GM21529 (cell line): Measurements from ENCODE around the gene C1QTNF1.
"Not testable (repeated sequence)": the region's sequence is repeated elsewhere in the genome, so short reads cannot be mapped to it uniquely, and the experiment has no call there.

Experiments
- ATAC-seq: cut with Tn5 transposase; IDR thresholded peaks from one replicate; pipeline ENCODE4 v1.9.1; 2021; ENCODE audit not compliant: unreplicated experiment

Gene C1QTNF1

GRCh38 chr17:79005063-79005861 is 18.7 kb upstream of the C1QTNF1 start:
- ATAC-seq: no peak

GRCh38 chr17:79006046-79006445 is 17.9 kb upstream of the C1QTNF1 start:
- ATAC-seq: no peak

GRCh38 chr17:79006794-79007503 is 17.0 kb upstream of the C1QTNF1 start:
- ATAC-seq: no peak

- no peak for ATAC-seq
These were observed 16.2 kb upstream of the C1QTNF1 start for GRCh38 chr17:79007504-79008381.

- ATAC-seq: no peak
These were observed 15.1 kb upstream of the C1QTNF1 start for GRCh38 chr17:79008666-79009387.

- ATAC-seq: peak; percentile 89
These were observed 14.3 kb upstream of the C1QTNF1 start, which contains the start of gene CANT1 for GRCh38 chr17:79009397-79010303. Gene CANT1, minus strand, starts transcription at chr17:79009764. Its CDS starts 12,142 bp downstream, at chr17:78997622.

- no peak for ATAC-seq
These were observed 13.7 kb upstream of the C1QTNF1 start for GRCh38 chr17:79010304-79010646.

GRCh38 chr17:79011451-79012147 is 12.4 kb upstream of the C1QTNF1 start:
- no peak for ATAC-seq

- ATAC-seq: no peak
These were observed 11.3 kb upstream of the C1QTNF1 start for GRCh38 chr17:79012563-79013134.

GRCh38 chr17:79014158-79014758 is 9.7 kb upstream of the C1QTNF1 start:
- no peak for ATAC-seq

GRCh38 chr17:79017546-79018369 is 6.2 kb upstream of the C1QTNF1 start:
- no peak for ATAC-seq

- no peak for ATAC-seq
These were observed 5.6 kb upstream of the C1QTNF1 start for GRCh38 chr17:79018370-79018695.

- ATAC-seq: no peak
These were observed 4.7 kb upstream of the C1QTNF1 start for GRCh38 chr17:79019261-79019631.

- no peak for ATAC-seq
These were observed 4.1 kb upstream of the C1QTNF1 start for GRCh38 chr17:79019632-79020584.

- no peak for ATAC-seq
These were observed 3.2 kb upstream of the C1QTNF1 start for GRCh38 chr17:79020631-79021301.

- ATAC-seq: not testable (repeated sequence)
These were observed 2.0 kb upstream of the C1QTNF1 start for GRCh38 chr17:79021929-79022328.
